NCI-H2196 treated with DMSO at 0.1 percent for 48 hours (cell line): ENCODE results near the gene TCF7L1.

Source experiments
- DNase-seq: peaks from one replicate; lab custom pipeline; 2025; ENCODE audit not compliant: unreplicated experiment; lab: John Stamatoyannopoulos, UW

The TCF7L1 gene

GRCh38 chr2:85160966-85161960, 28.1 kb downstream of the TCF7L1 start:
- DNase-seq: no peak

- no peak for DNase-seq
Observed at GRCh38 chr2:85162746-85163301, 29.6 kb downstream of the TCF7L1 start.

GRCh38 chr2:85163675-85164074, 30.5 kb downstream of the TCF7L1 start:
- DNase-seq: no peak

GRCh38 chr2:85164145-85164569, 31.0 kb downstream of the TCF7L1 start:
- no peak for DNase-seq

GRCh38 chr2:85165088-85165690, 32.0 kb downstream of the TCF7L1 start:
- DNase-seq: no peak

GRCh38 chr2:85166021-85166420, 32.8 kb downstream of the TCF7L1 start:
- no peak for DNase-seq

- DNase-seq: no peak
Observed at GRCh38 chr2:85167479-85167878, 34.3 kb downstream of the TCF7L1 start.

GRCh38 chr2:85168942-85169341, 35.8 kb downstream of the TCF7L1 start:
- no peak for DNase-seq

- DNase-seq: no peak
Observed at GRCh38 chr2:85169581-85169980, 36.4 kb downstream of the TCF7L1 start.

- DNase-seq: no peak
Observed at GRCh38 chr2:85170938-85171475, 37.8 kb downstream of the TCF7L1 start.

GRCh38 chr2:85171916-85172315, 38.7 kb downstream of the TCF7L1 start:
- no peak for DNase-seq

- DNase-seq: no peak
Observed at GRCh38 chr2:85173909-85174308, 40.7 kb downstream of the TCF7L1 start.

GRCh38 chr2:85174943-85175342, 41.8 kb downstream of the TCF7L1 start:
- peak; percentile 20 for DNase-seq

- peak; percentile 19 for DNase-seq
Observed at GRCh38 chr2:85175369-85176299, 42.4 kb downstream of the TCF7L1 start.

GRCh38 chr2:85177031-85177824, 44.0 kb downstream of the TCF7L1 start:
- no peak for DNase-seq

GRCh38 chr2:85178154-85178553, 45.0 kb downstream of the TCF7L1 start:
- DNase-seq: no peak

GRCh38 chr2:85178980-85179411, 45.8 kb downstream of the TCF7L1 start:
- no peak for DNase-seq

- no peak for DNase-seq
Observed at GRCh38 chr2:85179541-85179940, 46.3 kb downstream of the TCF7L1 start.

- DNase-seq: no peak
Observed at GRCh38 chr2:85180322-85181133, 47.3 kb downstream of the TCF7L1 start.
